ENCODE results near the gene ITM2C.

ITM2C gene

DNA sequence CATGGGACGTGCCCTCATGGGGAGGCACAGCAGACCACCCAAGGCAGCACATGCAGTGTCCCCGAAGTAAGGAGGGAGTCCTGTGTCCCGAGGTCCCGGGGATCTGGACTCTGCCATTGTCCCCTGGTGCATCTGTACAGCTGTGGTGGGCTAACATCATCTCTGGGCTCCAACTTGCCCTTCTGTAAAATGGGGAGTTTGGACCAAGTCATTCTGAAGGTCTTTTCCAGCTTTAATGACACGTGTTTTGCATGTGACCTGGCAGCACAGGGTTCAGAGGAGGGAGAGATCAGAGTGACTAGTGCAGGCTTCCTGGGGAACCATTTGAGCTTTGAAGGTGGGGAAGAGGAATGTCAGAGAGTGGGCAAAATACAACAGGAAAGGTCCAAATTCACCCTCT is 21.5 kb downstream of the ITM2C start:
- TF ChIP-seq, protein P1, sequence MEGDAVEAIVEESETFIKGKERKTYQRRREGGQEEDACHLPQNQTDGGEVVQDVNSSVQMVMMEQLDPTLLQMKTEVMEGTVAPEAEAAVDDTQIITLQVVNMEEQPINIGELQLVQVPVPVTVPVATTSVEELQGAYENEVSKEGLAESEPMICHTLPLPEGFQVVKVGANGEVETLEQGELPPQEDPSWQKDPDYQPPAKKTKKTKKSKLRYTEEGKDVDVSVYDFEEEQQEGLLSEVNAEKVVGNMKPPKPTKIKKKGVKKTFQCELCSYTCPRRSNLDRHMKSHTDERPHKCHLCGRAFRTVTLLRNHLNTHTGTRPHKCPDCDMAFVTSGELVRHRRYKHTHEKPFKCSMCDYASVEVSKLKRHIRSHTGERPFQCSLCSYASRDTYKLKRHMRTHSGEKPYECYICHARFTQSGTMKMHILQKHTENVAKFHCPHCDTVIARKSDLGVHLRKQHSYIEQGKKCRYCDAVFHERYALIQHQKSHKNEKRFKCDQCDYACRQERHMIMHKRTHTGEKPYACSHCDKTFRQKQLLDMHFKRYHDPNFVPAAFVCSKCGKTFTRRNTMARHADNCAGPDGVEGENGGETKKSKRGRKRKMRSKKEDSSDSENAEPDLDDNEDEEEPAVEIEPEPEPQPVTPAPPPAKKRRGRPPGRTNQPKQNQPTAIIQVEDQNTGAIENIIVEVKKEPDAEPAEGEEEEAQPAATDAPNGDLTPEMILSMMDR (IDR thresholded peaks at IDR 0.05; ENCODE audit: borderline replicate concordance, insufficient read depth, low read depth, low read length): no peak
- no peak overlapping the region for H3K4me3 ChIP-seq (ENCODE audit: low read depth, low read length)

GRCh38 chr2:230886671-230887071 is 21.9 kb downstream of the ITM2C start:
- TF ChIP-seq, protein P1 (IDR thresholded peaks at IDR 0.05; ENCODE audit: borderline replicate concordance, insufficient read depth, low read depth, low read length): no peak
- no peak overlapping the region for H3K4me3 ChIP-seq (ENCODE audit: low read depth, low read length)

DNA sequence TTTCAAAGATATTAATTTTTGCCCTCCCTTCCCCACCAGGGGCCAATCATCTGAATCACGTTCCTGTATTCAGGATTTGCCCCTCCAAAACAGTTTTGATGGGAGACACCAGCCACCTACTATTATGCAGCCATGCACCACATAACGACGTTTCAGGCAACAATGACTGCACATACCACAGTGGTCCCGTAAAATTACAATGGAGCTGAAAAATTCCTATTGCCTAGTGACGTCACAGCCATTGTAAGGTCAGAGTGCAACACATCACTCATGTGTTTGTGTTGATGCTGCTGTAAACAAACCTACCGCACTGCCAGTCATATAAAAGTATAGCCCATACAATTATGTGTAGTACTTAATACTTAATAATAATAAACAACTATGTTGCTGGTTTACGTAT is 22.6 kb downstream of the ITM2C start:
- TF ChIP-seq, protein P1 (IDR thresholded peaks at IDR 0.05; ENCODE audit: borderline replicate concordance, insufficient read depth, low read depth, low read length): no peak
- no peak overlapping the region for H3K4me3 ChIP-seq (ENCODE audit: low read depth, low read length)

- no peak overlapping the region for H3K4me3 ChIP-seq (ENCODE audit: low read depth, low read length)
- TF ChIP-seq, protein P1 (IDR thresholded peaks at IDR 0.05; ENCODE audit: borderline replicate concordance, insufficient read depth, low read depth, low read length): no peak
Measured at GRCh38 chr2:230888824-230889400, 24.2 kb downstream of the ITM2C start.

GRCh38 chr2:230889911-230890601 is 25.3 kb downstream of the ITM2C start:
- TF ChIP-seq, protein P1 (IDR thresholded peaks at IDR 0.05; ENCODE audit: borderline replicate concordance, insufficient read depth, low read depth, low read length): no peak
- H3K4me3 ChIP-seq (ENCODE audit: low read depth, low read length): no peak overlapping the region

DNA sequence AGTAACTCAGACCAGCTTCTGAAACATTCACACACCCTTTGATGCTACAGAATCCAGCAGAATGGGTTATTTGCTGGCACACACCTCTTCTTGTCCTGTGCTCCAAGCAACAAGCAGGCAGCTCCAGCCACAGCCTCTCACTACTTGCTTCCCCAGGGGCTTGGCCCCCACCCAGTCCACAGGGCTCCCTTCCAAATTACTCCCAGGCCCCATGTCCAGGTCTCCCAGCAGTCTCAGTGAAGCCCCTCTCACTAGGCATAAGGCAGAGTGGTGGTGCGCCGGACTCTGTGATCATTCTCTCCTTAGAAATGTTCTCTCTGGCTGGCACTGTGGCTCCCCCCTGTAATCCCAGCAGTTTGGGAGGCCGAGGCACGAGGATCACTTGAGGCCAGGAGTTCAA is 25.9 kb downstream of the ITM2C start:
- TF ChIP-seq, protein P1 (IDR thresholded peaks at IDR 0.05; ENCODE audit: borderline replicate concordance, insufficient read depth, low read depth, low read length): no peak
- no peak overlapping the region for H3K4me3 ChIP-seq (ENCODE audit: low read depth, low read length)

GRCh38 chr2:230891064-230891463 is 26.3 kb downstream of the ITM2C start:
- TF ChIP-seq, protein P1 (IDR thresholded peaks at IDR 0.05; ENCODE audit: borderline replicate concordance, insufficient read depth, low read depth, low read length): no peak
- H3K4me3 ChIP-seq (ENCODE audit: low read depth, low read length): no peak overlapping the region

Measured in GM12875 (cell line).